ENCODE data around the gene HEMK1. TPM values are rescaled to one million over a fixed set of nuclear protein-coding genes. Genes with fewer than 3 reads are reported as not detected.

The HEMK1 gene
- total and polyA plus RNA-seq, 7 donors: 5.0 to 17.7 (median 9.6) TPM

GRCh38 chr3:50632450-50632849 lies 63.1 kb downstream of the HEMK1 start:
- TF ChIP-seq, protein P1, sequence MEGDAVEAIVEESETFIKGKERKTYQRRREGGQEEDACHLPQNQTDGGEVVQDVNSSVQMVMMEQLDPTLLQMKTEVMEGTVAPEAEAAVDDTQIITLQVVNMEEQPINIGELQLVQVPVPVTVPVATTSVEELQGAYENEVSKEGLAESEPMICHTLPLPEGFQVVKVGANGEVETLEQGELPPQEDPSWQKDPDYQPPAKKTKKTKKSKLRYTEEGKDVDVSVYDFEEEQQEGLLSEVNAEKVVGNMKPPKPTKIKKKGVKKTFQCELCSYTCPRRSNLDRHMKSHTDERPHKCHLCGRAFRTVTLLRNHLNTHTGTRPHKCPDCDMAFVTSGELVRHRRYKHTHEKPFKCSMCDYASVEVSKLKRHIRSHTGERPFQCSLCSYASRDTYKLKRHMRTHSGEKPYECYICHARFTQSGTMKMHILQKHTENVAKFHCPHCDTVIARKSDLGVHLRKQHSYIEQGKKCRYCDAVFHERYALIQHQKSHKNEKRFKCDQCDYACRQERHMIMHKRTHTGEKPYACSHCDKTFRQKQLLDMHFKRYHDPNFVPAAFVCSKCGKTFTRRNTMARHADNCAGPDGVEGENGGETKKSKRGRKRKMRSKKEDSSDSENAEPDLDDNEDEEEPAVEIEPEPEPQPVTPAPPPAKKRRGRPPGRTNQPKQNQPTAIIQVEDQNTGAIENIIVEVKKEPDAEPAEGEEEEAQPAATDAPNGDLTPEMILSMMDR (IDR thresholded peaks at IDR 0.05): no peak
- no peak for TF ChIP-seq EP300 (IDR thresholded peaks at IDR 0.05)
- no peak for TF ChIP-seq POLR2AphosphoS5 (IDR thresholded peaks at IDR 0.05)
- no peak for TF ChIP-seq POLR2A (IDR thresholded peaks at IDR 0.05)
- intact Hi-C loops (cut with DNase I): no loop called here
- Histone ChIP-seq H3K36me3 (no peaks in the 10 kb centered on the region), H3K4me1 (no peaks in the 10 kb centered on the region), H3K9me3 (no peaks in the 10 kb centered on the region), H3K4me3 (no peak overlapping the region), H3K27ac (no peak overlapping the region), H3K27me3 (no peaks in the 10 kb centered on the region)
- WGBS, 2 donors: 38 to 71% methylated on average over 5 of the region's 5 CpGs
- no peak for DNase-seq

DNA sequence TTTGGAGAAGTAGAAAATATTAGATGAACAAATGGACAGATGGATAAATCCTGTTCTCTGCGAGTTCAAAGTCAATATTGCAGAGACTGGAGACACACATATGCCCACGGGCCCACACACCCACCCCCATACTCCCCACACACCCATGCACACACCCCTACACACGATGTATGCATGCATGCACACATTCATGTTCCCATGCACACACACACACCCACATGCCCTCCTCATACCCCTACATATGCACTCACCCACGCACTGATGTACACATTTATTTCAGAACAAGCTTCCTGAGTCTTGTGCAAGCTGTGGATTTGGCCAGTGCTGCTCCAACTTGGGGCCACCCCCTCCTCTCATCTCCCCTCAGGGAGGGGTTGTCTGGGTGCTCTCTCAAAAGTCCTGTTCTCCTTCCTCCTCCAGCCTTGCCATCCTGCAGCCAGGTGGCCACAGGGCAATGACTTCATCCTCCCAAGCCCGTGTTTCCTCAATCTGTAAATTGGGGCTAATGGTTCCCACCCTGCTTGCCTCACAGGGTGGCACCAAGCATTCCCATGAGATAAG lies 64.0 kb downstream of the HEMK1 start:
- H3K27me3 ChIP-seq: no peaks in the 10 kb centered on the region
- TF ChIP-seq, protein P1 (IDR thresholded peaks at IDR 0.05): no peak
- TF ChIP-seq POLR2A (IDR thresholded peaks at IDR 0.05) (no peak), POLR2AphosphoS5 (IDR thresholded peaks at IDR 0.05) (no peak), EP300 (IDR thresholded peaks at IDR 0.05) (no peak)
- no peaks in the 10 kb centered on the region for H3K36me3 ChIP-seq
- H3K4me3 ChIP-seq: no peak overlapping the region
- WGBS, 2 donors: 64 to 72% methylated on average over 5 of the region's 5 CpGs
- intact Hi-C loops (cut with DNase I): no loop called here
- no peak overlapping the region for H3K27ac ChIP-seq
- H3K4me1 ChIP-seq: no peaks in the 10 kb centered on the region
- no peaks in the 10 kb centered on the region for H3K9me3 ChIP-seq
- no peak for DNase-seq

DNA sequence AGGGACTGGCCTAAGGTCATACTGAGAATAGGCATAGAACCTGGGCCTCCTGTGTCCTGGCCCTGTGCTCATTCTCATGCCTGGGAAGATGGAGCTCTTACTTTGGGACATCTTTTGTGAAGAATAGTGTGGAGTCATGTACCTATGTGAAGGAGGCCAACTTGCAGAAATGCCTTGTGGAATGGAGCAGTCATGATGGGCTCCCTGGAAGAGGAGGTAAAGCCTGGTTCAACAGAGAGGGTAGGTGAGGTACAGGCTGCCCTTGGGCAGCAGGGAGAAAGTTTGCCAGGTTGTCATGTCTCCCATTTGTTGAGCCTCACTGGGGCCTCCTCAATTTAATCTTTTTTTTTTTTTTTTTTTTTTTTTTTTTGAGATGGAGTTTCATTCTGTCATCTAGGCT lies 65.7 kb downstream of the HEMK1 start:
- no peak overlapping the region for H3K27ac ChIP-seq
- no peak for DNase-seq
- no peaks in the 10 kb centered on the region for H3K4me1 ChIP-seq
- intact Hi-C loops (cut with DNase I): no loop called here
- H3K4me3 ChIP-seq: no peak overlapping the region
- TF ChIP-seq POLR2AphosphoS5 (IDR thresholded peaks at IDR 0.05): no peak
- TF ChIP-seq, protein P1 (IDR thresholded peaks at IDR 0.05): no peak
- no peaks in the 10 kb centered on the region for H3K9me3 ChIP-seq
- no peaks in the 10 kb centered on the region for H3K27me3 ChIP-seq
- no peaks in the 10 kb centered on the region for H3K36me3 ChIP-seq

- intact Hi-C loops (cut with DNase I): no loop called here
- TF ChIP-seq POLR2AphosphoS5 (IDR thresholded peaks at IDR 0.05): no peak
- 78 to 83% methylated on average over 4 of the region's 4 CpGs for WGBS, 2 donors
These were observed 67.7 kb downstream of the HEMK1 start for GRCh38 chr3:50637011-50637410.

DNA sequence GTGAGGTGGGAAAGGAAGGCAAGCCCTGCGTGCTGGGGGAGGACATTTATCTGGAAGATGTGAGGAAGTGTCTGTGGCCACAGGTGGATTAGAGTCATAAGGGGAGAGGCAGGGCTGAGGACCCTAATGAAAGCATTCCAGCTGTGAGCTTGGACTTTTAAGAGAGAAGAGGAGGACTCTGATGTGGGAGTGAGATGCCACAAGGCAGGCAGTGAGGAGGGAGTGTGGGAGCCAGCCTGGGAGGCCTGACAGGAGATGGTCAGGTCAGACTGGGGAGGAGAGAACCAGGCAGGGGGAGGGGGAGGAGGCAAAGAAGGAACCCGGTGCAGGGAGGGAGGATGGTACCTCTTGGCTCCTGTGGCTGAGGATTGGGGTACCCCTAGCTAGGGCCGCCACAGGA lies 68.6 kb downstream of the HEMK1 start:
- TF ChIP-seq POLR2A (IDR thresholded peaks at IDR 0.05): no peak
- TF ChIP-seq, protein P1 (IDR thresholded peaks at IDR 0.05): no peak
- TF ChIP-seq EP300 (IDR thresholded peaks at IDR 0.05): no peak
- no peak for TF ChIP-seq POLR2AphosphoS5 (IDR thresholded peaks at IDR 0.05)
- no peak overlapping the region for H3K27ac ChIP-seq
- no peaks in the 10 kb centered on the region for H3K27me3 ChIP-seq
- no peaks in the 10 kb centered on the region for H3K4me1 ChIP-seq
- intact Hi-C loops (cut with DNase I): no loop called here
- no peak overlapping the region for H3K4me3 ChIP-seq
- no peaks in the 10 kb centered on the region for H3K9me3 ChIP-seq
- DNase-seq: no peak
- H3K36me3 ChIP-seq: peaks cover 0 to 21% (median 5%) of the 10 kb centered on the region in 4 donors
- WGBS, 2 donors: 69 to 90% methylated on average over 3 of the region's 3 CpGs

More at GRCh38 chr3:50637011-50637410, 67.7 kb downstream of the HEMK1 start:
- Histone ChIP-seq H3K9me3 (no peaks in the 10 kb centered on the region), H3K36me3 (peaks cover 0 to 13% (median 2%) of the 10 kb centered on the region in 4 donors), H3K4me3 (no peak overlapping the region), H3K27ac (no peak overlapping the region), H3K4me1 (no peaks in the 10 kb centered on the region), H3K27me3 (no peaks in the 10 kb centered on the region)
- DNase-seq: no peak
